Hepatocyte (in vitro differentiated cells): ENCODE measurements around the gene ZNHIT6.

Experiments used
- EZH2 ChIP-seq: fragments of 200-600 bp; sonication (generic); IDR thresholded peaks from 2 replicates; pipeline ENCODE4 v1.6.1; 2016; ENCODE audit warnings: antibody characterized with exemption, mild to moderate bottlenecking, borderline replicate concordance
- TF ChIP-seq, protein P1 (sequence below): fragments of 200-600 bp; sonication (generic); IDR thresholded peaks from 2 replicates; pipeline ENCODE4 v1.5.1; 2016; ENCODE audit warnings: antibody characterized with exemption, mild to moderate bottlenecking; ENCODE audit not compliant: poor library complexity

DNA sequence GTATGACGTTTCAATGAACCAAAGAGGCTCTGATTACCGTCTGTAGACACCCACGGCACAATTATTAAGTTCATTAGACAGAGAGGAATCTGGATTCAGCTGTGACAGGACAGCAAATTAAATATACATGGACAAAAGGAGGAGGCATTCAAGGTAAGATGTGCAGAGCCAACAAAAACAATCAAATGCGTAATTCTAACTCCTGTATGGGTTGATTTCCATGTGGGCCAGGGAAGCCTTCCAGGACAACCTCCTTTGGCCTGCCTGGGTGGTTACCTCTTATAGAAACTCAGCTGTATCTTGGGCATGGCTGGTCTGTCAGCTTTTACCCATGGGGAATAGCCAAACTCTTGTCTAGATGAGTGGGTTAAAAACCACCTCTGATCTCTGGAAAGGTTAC lies 83.9 kb downstream of the ZNHIT6 start:
- TF ChIP-seq, protein P1, sequence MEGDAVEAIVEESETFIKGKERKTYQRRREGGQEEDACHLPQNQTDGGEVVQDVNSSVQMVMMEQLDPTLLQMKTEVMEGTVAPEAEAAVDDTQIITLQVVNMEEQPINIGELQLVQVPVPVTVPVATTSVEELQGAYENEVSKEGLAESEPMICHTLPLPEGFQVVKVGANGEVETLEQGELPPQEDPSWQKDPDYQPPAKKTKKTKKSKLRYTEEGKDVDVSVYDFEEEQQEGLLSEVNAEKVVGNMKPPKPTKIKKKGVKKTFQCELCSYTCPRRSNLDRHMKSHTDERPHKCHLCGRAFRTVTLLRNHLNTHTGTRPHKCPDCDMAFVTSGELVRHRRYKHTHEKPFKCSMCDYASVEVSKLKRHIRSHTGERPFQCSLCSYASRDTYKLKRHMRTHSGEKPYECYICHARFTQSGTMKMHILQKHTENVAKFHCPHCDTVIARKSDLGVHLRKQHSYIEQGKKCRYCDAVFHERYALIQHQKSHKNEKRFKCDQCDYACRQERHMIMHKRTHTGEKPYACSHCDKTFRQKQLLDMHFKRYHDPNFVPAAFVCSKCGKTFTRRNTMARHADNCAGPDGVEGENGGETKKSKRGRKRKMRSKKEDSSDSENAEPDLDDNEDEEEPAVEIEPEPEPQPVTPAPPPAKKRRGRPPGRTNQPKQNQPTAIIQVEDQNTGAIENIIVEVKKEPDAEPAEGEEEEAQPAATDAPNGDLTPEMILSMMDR, result no peak
- TF ChIP-seq EZH2, result no peak
